ENCODE data around the gene ABCC1.
"Not testable (repeated sequence)": the region's sequence is repeated elsewhere in the genome, so short reads cannot be mapped to it uniquely, and the experiment has no call there.

The ABCC1 gene

GRCh38 chr16:15953929-15954813 lies 4.8 kb downstream of the ABCC1 start:
- no peak overlapping the region for H3K4me3 ChIP-seq (ENCODE audit: low read depth, low read length)
- no peak for TF ChIP-seq CTCF (IDR thresholded peaks at IDR 0.05; ENCODE audit: low read depth, low read length)

GRCh38 chr16:15954814-15955151 lies 5.4 kb downstream of the ABCC1 start:
- H3K4me3 ChIP-seq (ENCODE audit: low read depth, low read length) = no peak overlapping the region
- TF ChIP-seq CTCF (IDR thresholded peaks at IDR 0.05; ENCODE audit: low read depth, low read length) = no peak

- TF ChIP-seq CTCF (IDR thresholded peaks at IDR 0.05; ENCODE audit: low read depth, low read length) = no peak
Observed at GRCh38 chr16:15955425-15955824, 6.0 kb downstream of the ABCC1 start.

GRCh38 chr16:15956106-15956505 lies 6.7 kb downstream of the ABCC1 start:
- H3K4me3 ChIP-seq (ENCODE audit: low read depth, low read length) = not testable (repeated sequence)

More at GRCh38 chr16:15955425-15955824, 6.0 kb downstream of the ABCC1 start:
- no peak overlapping the region for H3K4me3 ChIP-seq (ENCODE audit: low read depth, low read length)

GRCh38 chr16:15958703-15959348 lies 9.4 kb downstream of the ABCC1 start:
- H3K4me3 ChIP-seq (ENCODE audit: low read depth, low read length) = no peak overlapping the region
- no peak for TF ChIP-seq CTCF (IDR thresholded peaks at IDR 0.05; ENCODE audit: low read depth, low read length)

GRCh38 chr16:15960124-15960971 lies 10.9 kb downstream of the ABCC1 start:
- no peak overlapping the region for H3K4me3 ChIP-seq (ENCODE audit: low read depth, low read length)
- TF ChIP-seq CTCF (IDR thresholded peaks at IDR 0.05; ENCODE audit: low read depth, low read length) = no peak

- TF ChIP-seq CTCF (IDR thresholded peaks at IDR 0.05; ENCODE audit: low read depth, low read length) = no peak
- H3K4me3 ChIP-seq (ENCODE audit: low read depth, low read length) = no peak overlapping the region
Observed at GRCh38 chr16:15961060-15961511, 11.7 kb downstream of the ABCC1 start.

All from WI38 (cell line).